Astrocyte of the cerebellum (primary cell): ENCODE results near the gene MRPS9.

Source experiments
- DNase-seq: peaks from one replicate; pipeline ENCODE4 v3.0.0-alpha.2; 2011; ENCODE audit warnings: low read depth
- H3K4me3 ChIP-seq: 2 replicates; pipeline ENCODE4 v1.5.1; 2011; ENCODE audit warnings: mild to moderate bottlenecking, low read depth, low read length, moderate library complexity
- CTCF ChIP-seq: IDR thresholded peaks from 2 replicates; pipeline ENCODE4 v1.5.1; 2012; ENCODE audit warnings: low read length, low read depth, moderate library complexity, mild to moderate bottlenecking; ENCODE audit errors: missing control alignments
- in situ Hi-C: cut with HindIII; loops from 2 replicates; pipeline ENCODE4 v1.10.0; 2017; ENCODE audit warnings: low sequenced_read_pairs

The MRPS9 gene

GRCh38 chr2:105085525-105085924 lies 47.7 kb downstream of the MRPS9 start:
- in situ Hi-C loops = no loop called here
- DNase-seq = no peak
- no peak for TF ChIP-seq CTCF
- no peak overlapping the region for H3K4me3 ChIP-seq

- H3K4me3 ChIP-seq = no peak overlapping the region
- in situ Hi-C loops = no loop called here
- no peak for TF ChIP-seq CTCF
- DNase-seq = no peak
Measured at GRCh38 chr2:105087273-105087672, 49.4 kb downstream of the MRPS9 start.

DNA sequence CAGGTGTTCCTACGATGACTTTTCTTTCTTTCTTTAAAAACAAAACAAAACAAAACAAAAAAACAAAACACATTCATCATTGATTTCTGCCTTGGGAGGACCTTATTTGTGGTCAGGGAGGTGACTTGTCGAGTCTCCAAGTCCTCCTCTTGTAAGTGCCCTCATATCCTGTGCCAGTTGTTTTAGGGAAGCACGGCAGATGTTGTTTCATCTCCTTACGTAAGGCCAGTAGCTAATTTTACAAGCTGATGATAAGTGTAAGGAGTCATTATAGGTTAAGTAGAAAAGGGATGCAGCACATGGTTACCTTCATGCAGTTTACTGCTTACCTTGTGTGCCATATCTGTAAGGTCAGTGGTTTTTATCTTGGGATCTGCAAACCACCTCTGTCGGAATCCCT lies 52.2 kb downstream of the MRPS9 start:
- in situ Hi-C loops = no loop called here
- H3K4me3 ChIP-seq = no peak overlapping the region
- no peak for TF ChIP-seq CTCF
- DNase-seq = no peak

DNA sequence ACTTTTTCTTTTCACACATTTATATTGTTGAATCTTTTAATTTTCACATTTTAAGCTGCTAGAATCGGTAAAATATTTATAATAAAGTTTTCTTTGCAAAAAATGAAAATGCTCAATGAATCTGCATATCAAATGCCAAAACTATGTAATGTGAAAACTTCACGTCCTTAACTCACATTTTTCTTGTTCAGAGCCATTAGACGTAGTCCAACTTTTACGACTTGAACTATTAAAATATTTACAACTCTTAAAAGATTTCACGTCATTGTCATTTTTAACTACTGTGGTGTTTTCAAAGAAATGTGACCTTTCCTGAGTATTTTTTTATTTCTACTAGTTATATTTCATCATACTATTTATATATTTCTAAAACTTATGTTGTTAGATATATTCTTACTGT lies 54.9 kb downstream of the MRPS9 start:
- no peak overlapping the region for H3K4me3 ChIP-seq
- no peak for TF ChIP-seq CTCF
- in situ Hi-C loops = no loop called here
- DNase-seq = no peak

GRCh38 chr2:105099153-105099552 lies 61.3 kb downstream of the MRPS9 start:
- no peak for TF ChIP-seq CTCF
- H3K4me3 ChIP-seq = no peak overlapping the region
- in situ Hi-C loops = no loop called here
- DNase-seq = no peak

DNA sequence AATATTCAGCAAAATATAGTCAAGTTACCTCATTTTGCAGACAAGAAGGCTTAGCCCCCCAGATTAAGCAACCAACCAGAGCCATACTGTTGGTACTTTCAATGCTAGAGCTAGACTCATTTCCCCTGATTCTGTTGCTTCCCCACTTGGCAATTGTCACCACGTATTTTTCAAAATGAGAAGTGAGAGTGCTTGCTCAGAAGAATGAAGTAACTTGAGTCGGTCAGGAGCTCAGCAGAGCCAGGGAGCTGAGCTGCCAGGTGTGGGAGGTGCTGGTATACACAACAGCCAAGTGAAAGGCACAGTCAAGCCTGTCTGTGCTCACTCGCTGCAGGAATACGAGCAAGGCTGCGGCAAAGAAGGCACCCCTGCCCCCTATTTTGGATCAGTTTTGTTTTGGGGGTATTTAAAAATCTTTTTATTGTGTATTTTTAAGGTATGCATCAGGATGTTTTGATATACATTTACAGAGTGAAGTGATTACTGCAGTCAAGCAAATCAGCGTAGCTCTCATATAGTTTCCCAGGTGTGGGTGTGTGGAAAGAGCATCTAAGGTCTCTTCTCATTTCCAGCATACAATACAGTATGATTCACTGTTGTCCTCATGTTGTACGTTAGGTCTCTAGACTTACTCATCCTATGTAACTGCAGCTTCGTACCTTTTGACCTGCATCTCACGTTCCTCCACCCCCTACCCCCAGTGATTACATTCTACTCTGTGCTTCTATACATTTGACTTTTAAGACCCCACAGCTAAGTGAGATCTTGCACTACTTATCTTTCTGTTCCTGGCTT lies 62.4 kb downstream of the MRPS9 start:
- TF ChIP-seq CTCF = no peak
- no peak for DNase-seq
- in situ Hi-C loops = no loop called here
- H3K4me3 ChIP-seq = no peak overlapping the region
